ENCODE data around the gene CNTROB.

GRCh38 chr17:7967751-7968150 lies 35.7 kb downstream of the CNTROB start:
- TF ChIP-seq, protein P1, sequence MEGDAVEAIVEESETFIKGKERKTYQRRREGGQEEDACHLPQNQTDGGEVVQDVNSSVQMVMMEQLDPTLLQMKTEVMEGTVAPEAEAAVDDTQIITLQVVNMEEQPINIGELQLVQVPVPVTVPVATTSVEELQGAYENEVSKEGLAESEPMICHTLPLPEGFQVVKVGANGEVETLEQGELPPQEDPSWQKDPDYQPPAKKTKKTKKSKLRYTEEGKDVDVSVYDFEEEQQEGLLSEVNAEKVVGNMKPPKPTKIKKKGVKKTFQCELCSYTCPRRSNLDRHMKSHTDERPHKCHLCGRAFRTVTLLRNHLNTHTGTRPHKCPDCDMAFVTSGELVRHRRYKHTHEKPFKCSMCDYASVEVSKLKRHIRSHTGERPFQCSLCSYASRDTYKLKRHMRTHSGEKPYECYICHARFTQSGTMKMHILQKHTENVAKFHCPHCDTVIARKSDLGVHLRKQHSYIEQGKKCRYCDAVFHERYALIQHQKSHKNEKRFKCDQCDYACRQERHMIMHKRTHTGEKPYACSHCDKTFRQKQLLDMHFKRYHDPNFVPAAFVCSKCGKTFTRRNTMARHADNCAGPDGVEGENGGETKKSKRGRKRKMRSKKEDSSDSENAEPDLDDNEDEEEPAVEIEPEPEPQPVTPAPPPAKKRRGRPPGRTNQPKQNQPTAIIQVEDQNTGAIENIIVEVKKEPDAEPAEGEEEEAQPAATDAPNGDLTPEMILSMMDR (IDR thresholded peaks at IDR 0.05): no peak
- no peak for TF ChIP-seq POLR2A (IDR thresholded peaks at IDR 0.05)

Measured in body of pancreas (tissue), 4 donors.